Uterus (tissue), 4 donors: ENCODE results near the gene WBP1L. TPM values are rescaled to one million over a fixed set of nuclear protein-coding genes. Genes with fewer than 3 reads are reported as not detected.
"Not testable (repeated sequence)": the region's sequence is repeated elsewhere in the genome, so short reads cannot be mapped to it uniquely, and the experiment has no call there.

Experiments
- DNase-seq, 2 donors: peaks; one replicate each; pipeline ENCODE4 v3.0.0-alpha.2; 2019 to 2020
- H3K27ac ChIP-seq, 2 donors: fragments of 200-600 bp; sonication (generic); 1 replicate in 1 of 2; 2 replicates in 1 of 2; pipeline ENCODE4 v1.5.1; 2016 to 2018
- H3K27me3 ChIP-seq, 2 donors: fragments of 200-600 bp; sonication (generic); one replicate each; pipeline ENCODE4 v1.5.1; 2018 to 2019; ENCODE audit warnings: control low read depth in 1 of 2
- H3K36me3 ChIP-seq, 2 donors: fragments of 200-600 bp; sonication (generic); one replicate each; pipeline ENCODE4 v1.5.1; 2019; ENCODE audit warnings: control low read depth in 1 of 2
- H3K4me1 ChIP-seq, 2 donors: fragments of 200-600 bp; sonication (generic); one replicate each; pipeline ENCODE4 v1.5.1; 2018 to 2019; ENCODE audit warnings: control low read depth in 1 of 2
- H3K4me3 ChIP-seq, 2 donors: fragments of 200-600 bp; sonication (generic); 1 replicate in 1 of 2; 2 replicates in 1 of 2; pipeline ENCODE4 v1.5.1; 2018 to 2019; ENCODE audit warnings: mild to moderate bottlenecking in 1 of 2
- H3K9me3 ChIP-seq, 2 donors: fragments of 200-600 bp; sonication (generic); one replicate each; pipeline ENCODE4 v1.5.1; 2019; ENCODE audit warnings: control low read depth in 1 of 2
- POLR2A ChIP-seq, 2 donors: fragments of 450-650 bp; IDR thresholded peaks; one replicate each; pipeline ENCODE4 v1.6.1; 2016; ENCODE audit warnings: antibody characterized with exemption in 2 of 2, mild to moderate bottlenecking in 1 of 2, moderate library complexity in 1 of 2
- intact Hi-C: fragments of 100-400 bp; cut with DNase I; formaldehyde crosslinking; loops from one replicate; pipeline ENCODE4 v1.15.1; 2023; ENCODE audit warnings: low total_unique reads
- total RNA-seq, 4 donors: library from RNA; depleted of rRNA in 3 of 4; stranded (reverse); fragments of >200 nt in 3 of 4; gene quantifications; one replicate each; pipeline versions ENCODE4 v1.1.0 to v1.2.4, GENCODE V29; 2014 to 2023
- TF ChIP-seq, protein P1 (sequence below), 4 experiments: fragments of 200-600 bp in 2 of 4; fragments of 450-650 bp in 2 of 4; sonication (generic) in 2 of 4; IDR thresholded peaks; one replicate each; pipeline ENCODE4 v1.5.1; 2016 to 2019; ENCODE audit warnings: antibody characterized with exemption in 4 of 4, mild to moderate bottlenecking in 2 of 4, moderate library complexity in 1 of 4
- donor health status: DM: yes; HTN: yes; CAD: no.

Gene WBP1L
- 10 to 100 TPM; 27.4 to 79.2 (median 55.3) TPM for total RNA-seq

DNA sequence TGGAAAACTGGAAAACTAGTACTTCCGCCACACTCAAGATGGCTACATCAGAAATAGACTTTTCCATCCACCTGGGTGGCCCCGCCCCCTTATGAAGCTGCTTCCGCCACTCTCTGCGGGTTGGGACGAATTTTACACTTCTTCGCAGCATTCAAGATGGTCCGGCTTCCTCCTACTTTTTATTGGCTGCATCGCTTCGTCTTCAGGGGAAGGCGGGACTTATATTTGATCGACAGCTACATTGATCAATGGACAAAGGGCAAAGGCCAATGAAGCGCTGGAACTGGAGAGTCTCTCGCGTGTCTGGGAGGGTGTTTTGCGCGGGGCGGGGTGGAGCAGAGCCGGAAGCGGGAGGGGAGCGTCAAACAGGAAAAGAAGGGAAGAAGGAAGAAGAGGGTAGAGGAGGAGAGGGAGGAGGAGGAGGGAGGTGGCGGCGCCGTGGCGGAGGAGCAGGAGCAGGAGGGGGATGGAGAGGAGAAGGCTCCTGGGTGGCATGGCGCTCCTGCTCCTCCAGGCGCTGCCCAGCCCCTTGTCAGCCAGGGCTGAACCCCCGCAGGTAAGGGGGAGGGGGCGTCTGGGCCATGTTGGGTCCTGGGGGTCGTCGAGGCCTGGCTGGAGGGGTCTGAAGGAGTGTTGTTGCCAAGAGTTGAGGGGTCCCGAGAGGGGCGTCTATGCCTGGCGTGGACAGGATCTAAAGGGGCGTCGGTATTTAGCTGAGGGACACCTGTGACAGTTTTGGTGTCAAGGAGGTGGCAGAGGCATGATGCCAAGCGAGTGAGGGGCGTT, at the start of gene WBP1L:
Gene WBP1L, plus strand, starts transcription at position 361 of the 786 bp plus-strand sequence. Its CDS starts 106 bp downstream, at position 467.
- Histone ChIP-seq H3K9me3 (no peaks in the 10 kb centered on the region), H3K27me3 (no peaks in the 10 kb centered on the region), H3K4me3 (peak within 1 kb of the TSS; percentile 98 to 99), H3K27ac (peak within 1 kb of the TSS; percentile 88 to 90), H3K4me1 (peaks cover 0 to 4% of the 10 kb centered on the region in 2 donors), H3K36me3 (no peaks in the 10 kb centered on the region)
- peak; percentile 72 to 78 for TF ChIP-seq POLR2A (IDR thresholded peaks at IDR 0.05)
- TF ChIP-seq, protein P1, sequence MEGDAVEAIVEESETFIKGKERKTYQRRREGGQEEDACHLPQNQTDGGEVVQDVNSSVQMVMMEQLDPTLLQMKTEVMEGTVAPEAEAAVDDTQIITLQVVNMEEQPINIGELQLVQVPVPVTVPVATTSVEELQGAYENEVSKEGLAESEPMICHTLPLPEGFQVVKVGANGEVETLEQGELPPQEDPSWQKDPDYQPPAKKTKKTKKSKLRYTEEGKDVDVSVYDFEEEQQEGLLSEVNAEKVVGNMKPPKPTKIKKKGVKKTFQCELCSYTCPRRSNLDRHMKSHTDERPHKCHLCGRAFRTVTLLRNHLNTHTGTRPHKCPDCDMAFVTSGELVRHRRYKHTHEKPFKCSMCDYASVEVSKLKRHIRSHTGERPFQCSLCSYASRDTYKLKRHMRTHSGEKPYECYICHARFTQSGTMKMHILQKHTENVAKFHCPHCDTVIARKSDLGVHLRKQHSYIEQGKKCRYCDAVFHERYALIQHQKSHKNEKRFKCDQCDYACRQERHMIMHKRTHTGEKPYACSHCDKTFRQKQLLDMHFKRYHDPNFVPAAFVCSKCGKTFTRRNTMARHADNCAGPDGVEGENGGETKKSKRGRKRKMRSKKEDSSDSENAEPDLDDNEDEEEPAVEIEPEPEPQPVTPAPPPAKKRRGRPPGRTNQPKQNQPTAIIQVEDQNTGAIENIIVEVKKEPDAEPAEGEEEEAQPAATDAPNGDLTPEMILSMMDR (IDR thresholded peaks at IDR 0.05) = no peak
- peak; percentile 94 to 98 for DNase-seq
- intact Hi-C loops = loop anchor here (10.0 kb wide), 1 partner anchor 51 kb away; no protein-coding TSS in a partner anchor

DNA sequence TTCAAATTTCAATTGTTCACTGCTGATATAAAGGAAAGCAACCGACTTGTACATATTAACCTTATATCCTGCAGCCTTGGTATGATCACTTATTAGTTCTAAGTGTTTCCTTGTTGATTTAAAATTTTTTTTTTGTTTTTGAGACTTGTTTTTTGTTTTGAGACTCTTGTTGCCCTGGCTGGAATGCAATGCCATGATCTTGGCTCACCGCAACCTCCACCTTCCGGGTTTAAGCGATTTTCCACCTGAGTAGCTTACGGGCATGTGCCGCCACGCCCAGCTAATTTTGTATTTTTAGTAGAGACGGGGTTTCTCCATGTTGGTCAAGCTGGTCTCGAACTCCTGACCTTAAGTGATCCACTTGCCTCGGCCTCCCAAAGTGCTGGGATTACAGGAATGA, 48.3 kb upstream of the WBP1L start:
- H3K4me1 ChIP-seq, H3K4me3 ChIP-seq, H3K27ac ChIP-seq, DNase-seq, intact Hi-C loops, H3K27me3 ChIP-seq, H3K36me3 ChIP-seq, H3K9me3 ChIP-seq: not testable (repeated sequence)

- Histone ChIP-seq H3K4me3 (no peak overlapping the region), H3K36me3 (no peaks in the 10 kb centered on the region), H3K9me3 (no peaks in the 10 kb centered on the region), H3K27me3 (no peaks in the 10 kb centered on the region), H3K4me1 (no peaks in the 10 kb centered on the region), H3K27ac (no peak overlapping the region)
- intact Hi-C loops = no loop called here
- DNase-seq = no peak
- TF ChIP-seq POLR2A (IDR thresholded peaks at IDR 0.05) = no peak
- TF ChIP-seq, protein P1 (IDR thresholded peaks at IDR 0.05) = no peak
These were observed 47.0 kb upstream of the WBP1L start for GRCh38 chr10:102696736-102697135.

DNA sequence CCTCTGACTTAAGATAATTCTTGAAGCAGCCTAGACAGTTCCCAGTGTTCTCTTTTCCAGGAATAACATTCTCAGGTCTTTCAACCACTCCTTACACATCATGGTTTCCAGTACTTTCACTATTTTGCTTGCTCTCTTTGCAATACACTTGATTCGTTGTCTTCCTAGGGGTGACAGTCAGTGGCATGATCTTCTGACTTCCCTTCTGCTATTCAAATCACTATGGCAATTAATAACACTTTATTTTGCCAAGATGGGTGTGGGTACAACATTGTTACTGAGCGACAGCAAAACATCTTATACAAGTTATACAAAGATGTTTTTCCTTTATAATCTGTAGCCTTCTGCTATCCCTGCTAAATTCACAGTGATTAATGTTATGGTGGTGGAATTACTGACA, 44.9 kb upstream of the WBP1L start:
- no peaks in the 10 kb centered on the region for H3K9me3 ChIP-seq
- no peaks in the 10 kb centered on the region for H3K27me3 ChIP-seq
- no peak for DNase-seq
- TF ChIP-seq, protein P1 (IDR thresholded peaks at IDR 0.05) = no peak
- no peak for TF ChIP-seq POLR2A (IDR thresholded peaks at IDR 0.05)
- H3K27ac ChIP-seq = no peak overlapping the region
- H3K4me3 ChIP-seq = no peak overlapping the region
- H3K36me3 ChIP-seq = no peaks in the 10 kb centered on the region
- no peaks in the 10 kb centered on the region for H3K4me1 ChIP-seq
- intact Hi-C loops = no loop called here

GRCh38 chr10:102701272-102701671, 42.5 kb upstream of the WBP1L start:
- H3K9me3 ChIP-seq = no peaks in the 10 kb centered on the region
- DNase-seq = no peak
- no peaks in the 10 kb centered on the region for H3K4me1 ChIP-seq
- TF ChIP-seq, protein P1 (IDR thresholded peaks at IDR 0.05) = no peak
- no peak for TF ChIP-seq POLR2A (IDR thresholded peaks at IDR 0.05)
- H3K27me3 ChIP-seq = no peaks in the 10 kb centered on the region
- no peaks in the 10 kb centered on the region for H3K36me3 ChIP-seq
- no peak overlapping the region for H3K4me3 ChIP-seq
- intact Hi-C loops = no loop called here
- H3K27ac ChIP-seq = no peak overlapping the region
